GM23248 (cell line): ENCODE results near the gene JSRP1.

Source experiments
- EZH2 ChIP-seq: fragments of 200-600 bp; sonication (generic); IDR thresholded peaks from 2 replicates; pipeline ENCODE4 v1.6.1; 2018; ENCODE audit warnings: antibody characterized with exemption, mild to moderate bottlenecking; ENCODE audit not compliant: insufficient read depth, poor library complexity, severe bottlenecking
- EZH2phosphoT487 ChIP-seq: fragments of 200-600 bp; sonication (generic); IDR thresholded peaks from 2 replicates; pipeline ENCODE4 v1.6.1; 2018; ENCODE audit warnings: antibody characterized with exemption, moderate library complexity, mild to moderate bottlenecking, low read depth; ENCODE audit not compliant: insufficient read depth

DNA sequence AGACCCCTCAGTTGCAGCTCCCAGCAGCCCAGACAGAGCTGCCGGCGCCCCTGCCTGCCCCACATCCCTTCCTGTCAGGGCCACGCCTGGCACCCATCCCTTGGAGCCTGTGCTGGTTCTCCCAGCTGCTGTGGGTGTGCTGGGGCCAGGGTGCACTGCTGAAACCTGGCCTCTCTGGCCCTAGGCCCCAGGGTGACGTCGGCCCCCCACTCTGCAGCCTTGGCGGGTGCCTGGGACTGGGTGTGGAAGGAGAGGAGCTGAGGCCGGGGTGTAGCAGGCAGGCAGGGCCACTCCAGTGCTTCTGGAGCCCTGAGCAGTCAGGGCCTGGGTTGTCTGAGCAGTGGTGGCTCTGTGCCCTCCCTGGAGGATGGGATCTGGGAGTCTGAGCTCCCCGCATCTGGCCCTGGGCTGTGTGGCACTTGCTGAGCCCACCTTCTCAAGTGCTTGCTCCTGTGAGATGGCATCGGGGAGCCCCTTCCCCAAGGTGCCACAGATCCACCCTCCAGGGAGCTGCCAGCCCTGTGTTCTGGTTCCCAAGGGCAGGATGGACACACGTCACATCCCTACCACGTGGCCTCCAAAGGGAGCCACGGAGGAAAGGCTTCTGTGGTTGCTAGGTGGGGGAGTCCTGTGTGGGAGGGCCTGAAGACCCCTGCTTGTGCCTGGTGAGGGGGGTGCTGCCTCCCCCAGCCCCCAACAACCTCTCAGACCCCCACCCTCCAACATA lies 25.2 kb downstream of the JSRP1 start:
- TF ChIP-seq EZH2 (no peak), EZH2phosphoT487 (no peak)
